Spleen (tissue), 11 donors: ENCODE data around the gene WDR26. TPM values are rescaled to one million over a fixed set of nuclear protein-coding genes. Genes with fewer than 3 reads are reported as not detected.
A peak's percentile ranks its signal among the peaks of the same experiment; 100 is the strongest.

Experiments used
- DNase-seq: peaks from one replicate; pipeline ENCODE4 v3.0.0-alpha.2; 2020
- H3K27ac ChIP-seq, 8 donors: fragments of 200-600 bp; sonication (generic) in 7 of 8; 1 replicate in 4 of 8; 2 replicates in 4 of 8; pipeline versions ENCODE4 v1.5.0 to v1.8.0; 2016 to 2021; ENCODE audit warnings: inconsistent platforms in 4 of 8, mild to moderate bottlenecking in 4 of 8, moderate library complexity in 1 of 8
- H3K27me3 ChIP-seq, 7 donors: fragments of 200-600 bp; sonication (generic) in 6 of 7; replicated peaks in 1 of 7; 1 replicate in 4 of 7; 2 replicates in 3 of 7; pipeline versions ENCODE4 v1.5.0 to v1.8.0; 2016 to 2021; ENCODE audit warnings: inconsistent platforms in 3 of 7, mild to moderate bottlenecking in 1 of 7
- H3K36me3 ChIP-seq, 6 donors: fragments of 200-600 bp; sonication (generic) in 5 of 6; 1 replicate in 4 of 6; 2 replicates in 2 of 6; pipeline versions ENCODE4 v1.5.0 to v1.8.0; 2016 to 2021; ENCODE audit warnings: inconsistent platforms in 2 of 6
- H3K4me1 ChIP-seq, 6 donors: fragments of 200-600 bp; sonication (generic) in 5 of 6; 1 replicate in 3 of 6; 2 replicates in 3 of 6; pipeline versions ENCODE4 v1.5.0 to v1.8.0; 2016 to 2021; ENCODE audit warnings: inconsistent platforms in 3 of 6
- H3K4me3 ChIP-seq, 8 donors: fragments of 200-600 bp; sonication (generic) in 7 of 8; 1 replicate in 4 of 8; 2 replicates in 4 of 8; pipeline versions ENCODE4 v1.5.0 to v1.8.0; 2016 to 2021; ENCODE audit warnings: inconsistent platforms in 4 of 8, mild to moderate bottlenecking in 4 of 8, moderate library complexity in 2 of 8
- H3K9me3 ChIP-seq, 8 donors: fragments of 200-600 bp; sonication (generic) in 7 of 8; 1 replicate in 4 of 8; 2 replicates in 4 of 8; pipeline versions ENCODE4 v1.5.0 to v1.8.0; 2016 to 2021; ENCODE audit warnings: inconsistent platforms in 4 of 8
- POLR2A ChIP-seq, 3 donors: fragments of 450-650 bp; IDR thresholded peaks; one replicate each; pipeline ENCODE4 v1.5.1; 2017; ENCODE audit warnings: antibody characterized with exemption in 3 of 3, mild to moderate bottlenecking in 1 of 3
- POLR2AphosphoS5 ChIP-seq, 3 donors: sonication (generic); formaldehyde crosslinking; IDR thresholded peaks; one replicate each; pipeline ENCODE4 v1.5.1; 2017; ENCODE audit warnings: antibody characterized with exemption in 3 of 3
- WGBS, 5 donors: extraction: QIAGEN DNeasy Blood & Tissue Kit in 3 of 5; methylation state at CpG; one replicate each; pipeline versions ENCODE4 v1.1.5 to v1.1.7; 2013 to 2018; 5-methylcytosine and 5-hydroxymethylcytosine counted together
- intact Hi-C: fragments of 100-400 bp; cut with DNase I; formaldehyde crosslinking; loops from one replicate; pipeline ENCODE4 v1.15.0; 2023; ENCODE audit warnings: low total_unique reads
- polyA plus RNA-seq, 3 donors: library from polyadenylated mRNA; stranded (reverse); fragments of 200-250 nt; gene quantifications; one replicate each; pipeline ENCODE4 v1.2.1, GENCODE V29; 2013
- total RNA-seq, 7 donors: library from RNA; depleted of rRNA in 3 of 7; stranded (reverse); fragments of >200 nt in 3 of 7; fragmentation: NEBNext Ultra II Directional in 4 of 7; extraction: Animal tissue kit (Norgen Biotek cat#: 25700) in 4 of 7; gene quantifications; one replicate each; pipeline versions ENCODE4 v1.1.0 to v1.2.1, GENCODE V29; 2016 to 2021
- TF ChIP-seq, protein P1 (sequence below), 11 experiments: fragments of 200-600 bp in 7 of 11; fragments of 450-650 bp in 4 of 11; sonication (generic) in 4 of 11; IDR thresholded peaks in 8 of 11; conservative IDR thresholded peaks in 3 of 11; 1 replicate in 7 of 11; 2 replicates in 4 of 11; pipeline versions ENCODE4 v1.4.0 to v1.8.0; 2016 to 2021; ENCODE audit warnings: antibody characterized with exemption in 11 of 11, inconsistent platforms in 4 of 11, mild to moderate bottlenecking in 1 of 11
- donor health status: healthy with polysubstance abuse.
- donor health status: DM: no; HTN: no; CAD: no; lungs with moderate emphysema.
- donor health status: DM: no; HTN: no; CAD: no.
- donor health status: Bipolar disorder and iron deficiency.
- donor health status: healthy.
- donor health status: DM: no; HTN: no; CAD: no.
- donor health status: DM: yes; HTN: yes; CAD: no.

WDR26 gene
- total and polyA plus RNA-seq, 10 donors = 22.0 to 148 (median 119) TPM

DNA sequence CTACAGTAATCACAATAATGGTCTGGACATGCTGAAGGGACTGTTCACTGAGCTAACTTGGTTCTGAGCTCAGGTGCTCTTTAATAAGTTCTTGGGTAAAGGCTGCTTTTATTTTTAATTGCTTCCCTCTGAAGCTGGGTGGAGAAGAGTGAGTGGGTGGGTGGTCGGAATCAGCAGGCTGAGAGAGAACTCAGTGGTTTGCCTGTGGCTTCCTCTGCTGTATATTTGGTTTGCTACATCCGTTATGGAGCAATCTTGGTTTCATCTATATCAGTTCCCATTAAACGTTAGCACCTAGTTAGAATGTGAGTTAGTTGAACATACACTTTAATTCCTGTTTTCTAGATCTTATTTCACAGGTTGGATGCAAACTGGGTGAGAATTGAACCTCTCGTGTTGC, 54.6 kb downstream of the WDR26 start:
- H3K4me3 ChIP-seq = peak overlapping the region in 1 of 8 donors; percentile 5
- intact Hi-C loops = no loop called here
- H3K4me1 ChIP-seq = peaks cover 10 to 90% (median 51%) of the 10 kb centered on the region in 6 donors
- TF ChIP-seq, protein P1, sequence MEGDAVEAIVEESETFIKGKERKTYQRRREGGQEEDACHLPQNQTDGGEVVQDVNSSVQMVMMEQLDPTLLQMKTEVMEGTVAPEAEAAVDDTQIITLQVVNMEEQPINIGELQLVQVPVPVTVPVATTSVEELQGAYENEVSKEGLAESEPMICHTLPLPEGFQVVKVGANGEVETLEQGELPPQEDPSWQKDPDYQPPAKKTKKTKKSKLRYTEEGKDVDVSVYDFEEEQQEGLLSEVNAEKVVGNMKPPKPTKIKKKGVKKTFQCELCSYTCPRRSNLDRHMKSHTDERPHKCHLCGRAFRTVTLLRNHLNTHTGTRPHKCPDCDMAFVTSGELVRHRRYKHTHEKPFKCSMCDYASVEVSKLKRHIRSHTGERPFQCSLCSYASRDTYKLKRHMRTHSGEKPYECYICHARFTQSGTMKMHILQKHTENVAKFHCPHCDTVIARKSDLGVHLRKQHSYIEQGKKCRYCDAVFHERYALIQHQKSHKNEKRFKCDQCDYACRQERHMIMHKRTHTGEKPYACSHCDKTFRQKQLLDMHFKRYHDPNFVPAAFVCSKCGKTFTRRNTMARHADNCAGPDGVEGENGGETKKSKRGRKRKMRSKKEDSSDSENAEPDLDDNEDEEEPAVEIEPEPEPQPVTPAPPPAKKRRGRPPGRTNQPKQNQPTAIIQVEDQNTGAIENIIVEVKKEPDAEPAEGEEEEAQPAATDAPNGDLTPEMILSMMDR (IDR thresholded peaks at IDR 0.05 in 8 of 11, conservative IDR thresholded peaks at IDR 0.05 in 3 of 11) = no peak
- TF ChIP-seq POLR2A (IDR thresholded peaks at IDR 0.05) = no peak
- peak in 1 of 3 donors; percentile 59 for TF ChIP-seq POLR2AphosphoS5 (IDR thresholded peaks at IDR 0.05)
- no peaks in the 10 kb centered on the region for H3K9me3 ChIP-seq
- peak overlapping the region in 7 of 8 donors; percentile 39 to 83 (median 68) for H3K27ac ChIP-seq
- H3K27me3 ChIP-seq = no peaks in the 10 kb centered on the region
- DNase-seq = no peak
- peaks cover 0 to 60% (median 24%) of the 10 kb centered on the region in 6 donors for H3K36me3 ChIP-seq
- WGBS, 5 donors = 15 to 39% (median 22%) methylated on average over 4 of the region's 4 CpGs

DNA sequence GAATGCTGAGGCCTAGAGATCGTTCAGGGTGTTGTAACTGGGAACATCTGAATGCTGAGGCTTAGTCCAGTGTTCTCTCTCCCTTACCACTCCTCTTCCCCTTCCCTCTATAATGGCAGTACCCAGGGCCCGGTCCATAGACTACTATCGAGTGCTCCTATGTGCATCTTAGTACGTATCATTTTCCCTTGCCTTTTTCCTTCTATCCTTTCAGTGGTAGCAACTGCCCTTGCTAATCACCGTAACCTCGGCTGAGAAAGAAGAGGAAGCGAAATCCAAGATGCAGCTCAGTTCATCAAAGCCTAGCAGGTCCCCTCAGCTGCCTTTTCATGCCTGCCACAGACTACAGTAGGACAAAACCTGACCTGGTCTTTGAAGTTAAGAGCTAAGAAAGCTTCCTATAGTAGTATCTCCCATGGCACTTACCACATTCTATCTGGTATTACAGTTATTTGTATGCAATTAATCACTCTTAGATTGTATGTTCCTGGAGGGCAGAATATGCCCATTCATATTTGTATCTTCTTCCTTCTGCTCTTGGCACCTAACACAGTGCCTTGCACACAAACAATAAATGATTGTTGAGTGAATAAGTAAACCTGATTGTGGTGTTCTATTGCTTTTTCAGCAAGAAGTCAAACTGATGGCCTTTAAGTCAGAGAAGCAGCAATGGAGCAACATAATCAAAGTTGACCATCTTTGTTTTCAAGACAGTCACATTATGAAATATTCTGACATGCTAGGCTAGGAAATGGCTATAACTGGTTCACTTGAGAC, 55.6 kb downstream of the WDR26 start:
- TF ChIP-seq, protein P1 (IDR thresholded peaks at IDR 0.05 in 8 of 11, conservative IDR thresholded peaks at IDR 0.05 in 3 of 11) = no peak
- TF ChIP-seq POLR2AphosphoS5 (IDR thresholded peaks at IDR 0.05) (peak in 1 of 3 donors; percentile 13), POLR2A (IDR thresholded peaks at IDR 0.05) (no peak)
- intact Hi-C loops = no loop called here
- Histone ChIP-seq H3K4me1 (peaks cover 10 to 95% (median 54%) of the 10 kb centered on the region in 6 donors), H3K9me3 (no peaks in the 10 kb centered on the region), H3K4me3 (no peak overlapping the region), H3K36me3 (peaks cover 0 to 60% (median 30%) of the 10 kb centered on the region in 6 donors), H3K27ac (peak overlapping the region in 6 of 8 donors; percentile 7 to 83 (median 62)), H3K27me3 (no peaks in the 10 kb centered on the region)
- 50 to 69% (median 62%) methylated on average over 6 to 7 of the region's 7 CpGs for WGBS, 5 donors
- no peak for DNase-seq

DNA sequence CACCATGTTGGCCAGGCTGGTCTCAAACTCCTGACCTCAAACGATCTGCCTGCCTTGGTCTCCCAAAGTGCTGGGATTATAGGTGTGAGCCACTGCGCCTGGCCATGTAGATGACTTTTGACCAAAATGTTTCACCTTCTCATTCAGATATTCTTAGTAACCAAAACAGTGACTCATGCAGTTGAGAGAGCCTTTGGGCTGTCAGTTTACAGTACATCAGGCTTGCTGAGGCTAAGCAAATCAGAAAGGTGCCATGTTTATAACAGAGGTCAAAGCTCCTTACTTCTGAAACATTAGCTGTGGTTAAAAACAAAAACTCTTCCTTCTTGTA, 57.0 kb downstream of the WDR26 start:
- DNase-seq = no peak
- intact Hi-C loops = no loop called here
- H3K4me3 ChIP-seq = no peak overlapping the region
- 82 to 89% (median 84%) methylated on average over 2 of the region's 2 CpGs for WGBS, 5 donors
- H3K9me3 ChIP-seq = no peaks in the 10 kb centered on the region
- TF ChIP-seq POLR2A (IDR thresholded peaks at IDR 0.05) (no peak), POLR2AphosphoS5 (IDR thresholded peaks at IDR 0.05) (peak in 1 of 3 donors; percentile 5)
- TF ChIP-seq, protein P1 (IDR thresholded peaks at IDR 0.05 in 8 of 11, conservative IDR thresholded peaks at IDR 0.05 in 3 of 11) = no peak
- no peaks in the 10 kb centered on the region for H3K27me3 ChIP-seq
- H3K4me1 ChIP-seq = peaks cover 10 to 86% (median 54%) of the 10 kb centered on the region in 6 donors
- peak overlapping the region in 6 of 8 donors; percentile 3 to 83 (median 62) for H3K27ac ChIP-seq
- H3K36me3 ChIP-seq = peaks cover 0 to 69% (median 42%) of the 10 kb centered on the region in 6 donors

DNA sequence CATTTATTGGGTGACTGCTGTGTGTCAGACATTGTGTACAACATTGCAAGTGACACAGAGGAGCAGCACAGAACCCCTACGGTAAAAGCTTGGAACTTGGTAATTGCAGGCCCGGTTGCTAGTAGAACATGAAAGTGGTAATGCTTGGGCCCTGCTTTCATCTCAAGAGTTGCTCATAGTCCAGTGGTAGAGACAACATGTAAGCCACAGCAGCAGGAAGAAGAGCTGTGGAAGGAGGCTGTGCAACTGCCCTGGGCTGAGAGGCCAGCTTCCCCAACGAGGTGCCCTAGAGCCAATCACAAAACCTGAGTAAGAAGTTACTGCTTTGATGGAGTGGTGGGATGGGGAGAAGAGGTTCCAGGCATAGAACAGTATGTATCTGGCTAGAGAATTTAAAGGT, 59.5 kb downstream of the WDR26 start:
- H3K36me3 ChIP-seq = peaks cover 0 to 89% (median 66%) of the 10 kb centered on the region in 6 donors
- intact Hi-C loops = no loop called here

More for the DNA sequence above, 59.5 kb downstream of the WDR26 start:
- Histone ChIP-seq H3K27ac (peak overlapping the region in 2 of 8 donors; percentile 30 to 54), H3K9me3 (no peaks in the 10 kb centered on the region), H3K27me3 (no peaks in the 10 kb centered on the region), H3K4me1 (peaks cover 6 to 60% (median 37%) of the 10 kb centered on the region in 6 donors), H3K4me3 (no peak overlapping the region)
- WGBS, 5 donors = 62 to 84% (median 72%) methylated on average over 3 of the region's 3 CpGs
- no peak for DNase-seq
- TF ChIP-seq POLR2AphosphoS5 (IDR thresholded peaks at IDR 0.05) (no peak), POLR2A (IDR thresholded peaks at IDR 0.05) (no peak)
- TF ChIP-seq, protein P1 (IDR thresholded peaks at IDR 0.05 in 8 of 11, conservative IDR thresholded peaks at IDR 0.05 in 3 of 11) = no peak
